Activated CD4-positive, alpha-beta T cell treated with anti-CD3 and anti-CD28 coated beads for 1 hour (primary cell): ENCODE measurements around the gene MOG.
"Not testable (repeated sequence)": the region's sequence is repeated elsewhere in the genome, so short reads cannot be mapped to it uniquely, and the experiment has no call there.

Experiments
- DNase-seq: peaks from one replicate; pipeline ENCODE4 v3.0.0-alpha.2; 2020

MOG gene

GRCh38 chr6:29641430-29642148 lies 15.3 kb upstream of the MOG start:
- no peak for DNase-seq

GRCh38 chr6:29647927-29648642 lies 8.8 kb upstream of the MOG start:
- no peak for DNase-seq

GRCh38 chr6:29649701-29650673 lies 6.9 kb upstream of the MOG start:
- peak; percentile 97 for DNase-seq

GRCh38 chr6:29651413-29652197 lies 5.3 kb upstream of the MOG start:
- DNase-seq, result no peak

DNA sequence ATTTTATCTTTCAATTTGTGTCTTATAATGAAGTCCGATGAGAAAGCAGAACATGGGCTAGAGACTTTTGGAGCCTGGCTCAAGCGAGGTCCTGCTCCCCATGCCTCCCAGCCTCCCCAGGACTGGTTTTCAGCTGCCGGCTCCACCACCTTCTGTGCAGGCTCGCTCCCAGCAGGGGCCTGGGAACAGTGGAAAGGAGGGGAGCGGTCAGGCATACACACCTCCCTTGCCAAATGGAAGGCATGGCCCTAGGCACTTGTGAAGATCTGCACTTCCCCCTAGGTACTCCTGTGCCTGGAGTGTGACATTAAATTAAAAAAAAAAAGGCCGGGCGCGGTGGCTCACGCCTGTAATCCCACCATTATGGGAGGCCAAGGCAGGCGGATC lies 4.7 kb upstream of the MOG start:
- DNase-seq, result no peak

DNA sequence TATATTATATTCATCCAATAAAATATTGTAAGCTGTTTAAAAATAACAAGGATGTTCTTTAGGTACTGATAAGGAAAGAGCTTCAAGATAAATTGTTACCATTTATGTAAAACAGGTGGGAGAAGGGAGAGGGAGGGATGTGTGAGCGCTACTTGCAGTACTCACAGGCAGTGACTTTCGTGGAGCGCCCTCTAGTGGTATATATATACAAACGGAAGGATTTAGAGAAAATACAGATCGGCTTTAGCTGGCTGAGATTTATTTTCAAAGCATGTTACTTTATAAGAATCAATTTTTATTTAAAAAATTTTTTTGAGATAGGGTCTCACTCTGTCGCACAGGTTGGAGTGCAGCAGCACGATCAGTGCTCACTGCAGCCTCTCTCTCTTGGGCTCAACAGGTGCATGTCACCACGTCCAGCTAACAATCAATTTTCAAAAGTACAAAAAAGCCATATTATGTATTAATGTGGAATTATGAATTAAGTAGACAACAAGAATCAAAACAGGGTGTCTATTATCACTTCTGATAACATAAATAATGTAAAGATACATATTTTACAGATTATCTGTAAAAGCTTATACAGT lies 3.3 kb upstream of the MOG start:
- peak; percentile 15 for DNase-seq

GRCh38 chr6:29655658-29656057 lies 1.2 kb upstream of the MOG start:
- no peak for DNase-seq

GRCh38 chr6:29656157-29656556 lies 735 bp upstream of the MOG start:
- no peak for DNase-seq

DNA sequence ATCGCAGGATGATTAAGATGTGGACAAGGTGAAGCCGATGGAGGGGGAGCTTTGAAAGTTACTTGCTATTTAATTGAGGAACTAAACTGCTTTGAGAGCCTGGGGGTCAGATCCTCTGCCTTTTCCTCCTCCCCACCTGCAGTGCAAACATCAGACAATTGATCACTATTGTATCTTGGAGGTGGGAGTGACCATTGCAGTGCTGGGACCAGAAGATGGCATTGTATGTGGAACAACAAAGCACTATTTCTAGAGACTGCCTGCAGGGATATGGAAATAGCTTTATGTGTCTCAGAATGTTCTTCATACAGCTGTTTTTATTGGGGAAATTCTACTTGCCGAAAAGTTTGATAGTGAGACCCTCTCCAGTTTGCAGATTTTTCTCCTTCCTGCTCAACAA lies 4.2 kb downstream of the MOG start:
- no peak for DNase-seq

DNA sequence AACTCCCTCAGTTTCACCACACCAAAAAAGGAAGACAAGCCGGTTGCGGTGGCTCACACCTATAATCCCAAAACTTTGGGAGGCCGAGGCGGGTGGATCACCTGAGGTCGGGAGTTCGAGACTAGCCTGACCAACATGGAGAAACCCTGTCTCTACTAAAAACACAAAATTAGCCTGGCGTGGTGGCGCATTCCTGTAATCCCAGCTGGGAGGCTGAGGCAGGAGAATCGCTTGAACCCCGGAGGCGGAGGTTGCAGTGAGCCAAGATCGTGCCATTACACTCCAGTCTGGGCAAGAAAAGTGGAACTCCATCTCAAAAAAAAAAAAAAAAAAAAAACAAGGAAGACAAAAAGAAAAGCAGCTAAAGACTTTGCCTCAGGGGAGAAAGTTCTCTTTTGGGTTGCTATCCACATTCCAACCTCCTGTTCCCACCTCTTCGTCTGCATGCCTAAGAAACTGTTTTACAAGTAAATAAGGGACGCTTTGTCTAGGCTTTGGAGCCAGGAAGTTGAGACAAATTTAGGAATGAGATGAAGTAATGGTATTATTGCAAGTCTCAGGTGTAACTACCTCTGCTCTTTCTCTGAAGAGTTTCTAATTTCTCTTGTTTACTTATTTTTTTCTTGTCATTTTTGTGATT lies 4.7 kb downstream of the MOG start:
- DNase-seq, result not testable (repeated sequence)

DNA sequence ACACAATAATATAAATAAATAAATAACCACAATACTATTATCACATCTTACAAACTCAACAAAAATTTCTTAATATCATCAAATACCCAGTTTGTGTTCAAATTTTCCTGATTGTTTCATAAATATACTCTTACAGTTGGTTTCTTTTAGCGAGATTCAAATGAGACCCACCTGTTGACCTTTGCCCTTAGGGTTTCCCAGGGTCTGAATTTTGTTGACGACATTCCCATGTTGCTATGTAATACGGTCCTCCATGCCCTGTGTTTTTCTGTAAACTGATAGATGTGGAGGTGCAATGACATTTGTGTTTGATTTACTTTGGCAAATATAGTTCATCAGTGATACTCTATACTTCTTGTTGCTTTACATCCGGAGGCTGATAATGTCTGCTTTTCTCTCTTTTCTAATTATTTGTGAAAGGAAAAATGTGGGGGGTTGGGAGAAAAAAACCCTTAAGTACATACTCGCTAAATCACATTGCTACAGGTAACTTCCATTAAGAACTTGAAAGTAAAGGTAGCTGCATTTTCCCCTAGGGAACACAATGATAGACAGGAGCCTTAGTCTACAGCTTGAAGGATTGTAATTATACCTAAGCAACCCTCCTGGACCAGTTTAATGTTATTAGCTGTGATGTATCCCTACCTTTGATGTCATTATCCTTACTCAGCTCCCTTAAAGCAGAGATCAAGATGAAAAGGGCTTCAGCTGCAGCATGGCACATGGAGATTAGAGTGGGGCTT lies 6.6 kb downstream of the MOG start:
- DNase-seq, result no peak

DNA sequence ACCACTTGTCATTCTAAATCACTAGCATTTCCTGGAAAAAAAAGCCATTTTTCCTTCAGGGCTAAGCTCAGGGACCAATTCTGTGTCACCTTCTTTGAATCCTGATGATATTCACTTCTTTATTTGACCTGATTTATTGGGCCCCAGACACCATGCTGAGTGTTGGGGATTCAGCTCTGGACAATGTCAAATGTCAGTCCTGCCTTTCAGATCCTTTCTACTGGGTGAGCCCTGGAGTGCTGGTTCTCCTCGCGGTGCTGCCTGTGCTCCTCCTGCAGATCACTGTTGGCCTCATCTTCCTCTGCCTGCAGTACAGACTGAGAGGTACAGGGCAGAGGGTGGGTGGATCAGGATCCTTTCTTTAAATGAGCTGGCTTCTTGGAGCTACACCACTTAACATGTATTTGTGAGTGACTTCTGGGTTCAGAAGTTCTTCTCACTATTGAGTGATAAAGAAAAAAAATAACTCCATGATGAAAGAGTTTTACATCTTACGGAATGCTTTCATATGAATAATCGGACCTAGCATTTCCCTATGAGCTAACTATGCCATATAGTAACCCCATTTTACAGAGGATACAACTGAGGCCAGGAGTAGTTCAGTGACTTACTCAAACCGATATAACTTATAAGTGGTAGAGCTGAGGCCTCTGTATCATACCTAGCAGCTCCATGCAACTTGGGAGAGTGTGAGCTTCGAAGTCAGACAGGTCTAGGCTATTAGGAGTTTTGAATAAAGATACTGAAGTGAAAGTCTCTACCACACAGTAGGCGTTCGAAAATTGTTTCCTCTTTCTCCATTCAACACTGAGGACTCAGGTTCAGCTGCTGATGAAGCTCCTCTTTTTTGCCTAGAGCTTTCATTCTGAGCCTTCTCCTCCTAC lies 9.3 kb downstream of the MOG start:
- DNase-seq, result no peak

DNA sequence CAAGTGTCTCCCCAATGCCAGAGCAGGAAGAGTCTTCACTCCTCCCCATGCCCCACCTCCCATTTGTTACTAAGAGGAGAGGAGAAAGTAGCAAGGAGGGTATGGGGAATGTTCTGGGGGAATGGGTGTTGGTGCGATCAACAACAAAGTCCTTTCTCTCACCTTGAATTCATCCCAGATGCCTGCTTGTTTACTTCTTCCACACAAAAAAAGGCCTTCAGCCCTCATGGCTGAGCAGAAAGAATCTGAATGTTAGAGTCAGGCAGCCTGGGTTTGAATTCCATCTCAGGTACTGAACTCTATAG lies 9.9 kb downstream of the MOG start:
- no peak for DNase-seq

DNA sequence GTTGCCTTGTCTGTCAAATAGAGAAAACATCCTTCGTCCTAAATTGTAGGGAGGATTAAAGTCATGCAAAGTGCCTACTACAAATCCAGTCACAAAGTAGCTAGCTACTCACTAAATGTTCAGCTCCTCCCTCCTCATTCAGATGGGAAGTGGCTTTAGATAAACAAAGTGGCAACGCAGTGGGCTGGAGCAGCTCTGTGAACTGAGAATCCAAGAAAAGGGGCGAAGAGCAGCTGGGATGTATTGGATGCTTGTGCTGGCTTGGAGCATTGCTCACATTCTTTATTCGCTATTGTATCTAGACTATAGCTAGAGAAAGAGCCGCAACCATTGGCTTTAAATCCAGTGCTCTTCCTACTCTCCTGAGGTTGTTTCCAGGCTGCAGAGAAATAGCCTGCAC lies 10.3 kb downstream of the MOG start:
- no peak for DNase-seq

- DNase-seq, result no peak
Measured at GRCh38 chr6:29671026-29671425, 14.1 kb downstream of the MOG start.

DNA sequence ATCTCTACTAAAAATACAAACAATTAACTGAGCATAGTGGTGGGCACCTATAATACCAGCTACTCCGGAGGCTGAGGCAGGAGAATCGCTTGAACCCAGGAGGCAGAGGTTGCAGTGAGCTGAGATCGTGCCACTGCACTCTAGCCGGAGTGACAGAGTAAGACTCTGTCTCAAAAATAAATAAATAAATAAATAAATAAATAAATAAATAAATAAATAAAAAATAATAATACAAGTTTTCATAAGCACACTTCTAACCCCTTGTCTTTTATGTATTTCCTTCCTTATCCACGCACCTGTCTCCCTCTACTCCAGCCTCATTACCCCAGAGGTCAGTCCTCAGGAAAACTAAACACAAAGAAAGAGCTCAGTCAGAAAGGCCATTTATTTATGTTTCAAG lies 15.2 kb downstream of the MOG start:
- DNase-seq, result not testable (repeated sequence)

GRCh38 chr6:29673161-29673560 lies 16.3 kb downstream of the MOG start:
- DNase-seq, result no peak

- DNase-seq, result no peak
Measured at GRCh38 chr6:29674008-29674407, 17.1 kb downstream of the MOG start.

DNA sequence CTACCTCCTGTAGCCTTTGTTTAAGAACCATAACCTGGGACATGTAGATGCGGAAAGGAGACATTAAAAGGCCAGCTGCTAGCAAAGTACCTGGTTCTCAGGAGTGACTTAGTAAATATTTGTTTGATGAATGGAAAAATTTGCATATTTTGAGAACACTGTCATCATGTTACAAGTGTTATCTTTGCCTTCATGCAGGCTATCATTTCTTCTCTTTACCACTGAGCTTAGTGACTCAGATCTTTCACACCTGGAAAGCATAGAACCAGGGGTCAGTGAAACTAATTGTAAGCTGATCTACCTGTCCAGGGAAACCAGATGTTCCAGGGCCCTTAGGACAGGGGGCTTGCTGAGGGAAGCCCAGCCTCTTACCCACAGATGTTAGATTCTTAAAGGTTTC lies 18.7 kb downstream of the MOG start:
- DNase-seq, result no peak

- no peak for DNase-seq
Measured at GRCh38 chr6:29676981-29677601, 20.2 kb downstream of the MOG start.
